Endothelial cell (in vitro differentiated cells): ENCODE results near the gene BSN. TPM values are rescaled to one million over a fixed set of nuclear protein-coding genes. Genes with fewer than 3 reads are reported as not detected.

Experiments
- DNase-seq: peaks from one replicate; pipeline ENCODE4 v3.0.0; 2021; ENCODE audit warnings: low spot score
- H3K27ac Mint-ChIP-seq: one replicate; pipeline ENCODE4 v1.8.0; 2021; ENCODE audit warnings: mixed read lengths, inconsistent platforms; ENCODE audit not compliant: unreplicated experiment
- H3K27me3 Mint-ChIP-seq: one replicate; pipeline ENCODE4 v1.8.0; 2021; ENCODE audit warnings: mild to moderate bottlenecking, moderate library complexity, mixed read lengths, inconsistent platforms; ENCODE audit not compliant: unreplicated experiment
- H3K36me3 Mint-ChIP-seq: one replicate; pipeline ENCODE4 v1.8.0; 2021; ENCODE audit warnings: mild to moderate bottlenecking, low read depth, mixed read lengths, inconsistent platforms; ENCODE audit not compliant: unreplicated experiment
- H3K4me1 Mint-ChIP-seq: one replicate; pipeline ENCODE4 v1.8.0; 2021; ENCODE audit warnings: mild to moderate bottlenecking, mixed read lengths, inconsistent platforms; ENCODE audit not compliant: unreplicated experiment
- H3K4me3 Mint-ChIP-seq: one replicate; pipeline ENCODE4 v1.8.0; 2021; ENCODE audit warnings: mild to moderate bottlenecking, mixed read lengths, inconsistent platforms; ENCODE audit not compliant: unreplicated experiment
- H3K9me3 Mint-ChIP-seq: one replicate; pipeline ENCODE4 v1.8.0; 2021; ENCODE audit warnings: mixed read lengths, inconsistent platforms; ENCODE audit not compliant: unreplicated experiment
- total RNA-seq: library from RNA; stranded (reverse); fragmentation: NEBNext Ultra II Directional; extraction: Animal tissue kit (Norgen Biotek cat#: 25700); gene quantifications from one replicate; pipeline ENCODE4 v1.2.1, GENCODE V29; 2021; ENCODE audit not compliant: unreplicated experiment
- TF ChIP-seq, protein P1 (sequence below): fragments of 200-600 bp; sonication (generic); IDR thresholded peaks from one replicate; pipeline ENCODE4 v1.5.0; 2021; ENCODE audit warnings: antibody characterized with exemption; ENCODE audit not compliant: unreplicated experiment

BSN gene
- total RNA-seq, 1 donor from 2014 or later = 2.4 TPM

DNA sequence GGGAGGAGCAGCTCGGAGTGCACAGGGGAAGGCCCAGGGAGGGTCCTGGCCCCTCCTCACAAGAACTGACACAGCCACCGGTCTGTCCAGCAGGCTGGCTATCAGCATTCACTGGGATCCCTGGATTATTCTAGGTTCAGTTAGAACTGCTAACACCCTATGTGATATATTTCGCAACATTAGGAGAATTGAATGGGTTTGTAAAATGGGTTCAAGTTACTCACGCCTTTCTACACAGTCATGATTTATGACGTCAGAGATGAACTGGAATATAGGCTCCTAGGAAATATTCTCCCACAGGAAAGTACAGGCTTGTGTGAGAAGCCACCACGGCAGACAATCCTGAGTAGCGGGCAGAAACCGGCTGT is 969 bp upstream of the BSN start:
- Mint-ChIP-seq H3K4me1 (peaks cover 41% of the 10 kb centered on the region), H3K27me3 (peaks cover 7% of the 10 kb centered on the region), H3K9me3 (no peaks in the 10 kb centered on the region), H3K27ac (peak overlapping the region; percentile 82), H3K36me3 (peaks cover 5% of the 10 kb centered on the region), H3K4me3 (peak overlapping the region; percentile 96)
- TF ChIP-seq, protein P1, sequence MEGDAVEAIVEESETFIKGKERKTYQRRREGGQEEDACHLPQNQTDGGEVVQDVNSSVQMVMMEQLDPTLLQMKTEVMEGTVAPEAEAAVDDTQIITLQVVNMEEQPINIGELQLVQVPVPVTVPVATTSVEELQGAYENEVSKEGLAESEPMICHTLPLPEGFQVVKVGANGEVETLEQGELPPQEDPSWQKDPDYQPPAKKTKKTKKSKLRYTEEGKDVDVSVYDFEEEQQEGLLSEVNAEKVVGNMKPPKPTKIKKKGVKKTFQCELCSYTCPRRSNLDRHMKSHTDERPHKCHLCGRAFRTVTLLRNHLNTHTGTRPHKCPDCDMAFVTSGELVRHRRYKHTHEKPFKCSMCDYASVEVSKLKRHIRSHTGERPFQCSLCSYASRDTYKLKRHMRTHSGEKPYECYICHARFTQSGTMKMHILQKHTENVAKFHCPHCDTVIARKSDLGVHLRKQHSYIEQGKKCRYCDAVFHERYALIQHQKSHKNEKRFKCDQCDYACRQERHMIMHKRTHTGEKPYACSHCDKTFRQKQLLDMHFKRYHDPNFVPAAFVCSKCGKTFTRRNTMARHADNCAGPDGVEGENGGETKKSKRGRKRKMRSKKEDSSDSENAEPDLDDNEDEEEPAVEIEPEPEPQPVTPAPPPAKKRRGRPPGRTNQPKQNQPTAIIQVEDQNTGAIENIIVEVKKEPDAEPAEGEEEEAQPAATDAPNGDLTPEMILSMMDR = no peak
- DNase-seq = no peak

DNA sequence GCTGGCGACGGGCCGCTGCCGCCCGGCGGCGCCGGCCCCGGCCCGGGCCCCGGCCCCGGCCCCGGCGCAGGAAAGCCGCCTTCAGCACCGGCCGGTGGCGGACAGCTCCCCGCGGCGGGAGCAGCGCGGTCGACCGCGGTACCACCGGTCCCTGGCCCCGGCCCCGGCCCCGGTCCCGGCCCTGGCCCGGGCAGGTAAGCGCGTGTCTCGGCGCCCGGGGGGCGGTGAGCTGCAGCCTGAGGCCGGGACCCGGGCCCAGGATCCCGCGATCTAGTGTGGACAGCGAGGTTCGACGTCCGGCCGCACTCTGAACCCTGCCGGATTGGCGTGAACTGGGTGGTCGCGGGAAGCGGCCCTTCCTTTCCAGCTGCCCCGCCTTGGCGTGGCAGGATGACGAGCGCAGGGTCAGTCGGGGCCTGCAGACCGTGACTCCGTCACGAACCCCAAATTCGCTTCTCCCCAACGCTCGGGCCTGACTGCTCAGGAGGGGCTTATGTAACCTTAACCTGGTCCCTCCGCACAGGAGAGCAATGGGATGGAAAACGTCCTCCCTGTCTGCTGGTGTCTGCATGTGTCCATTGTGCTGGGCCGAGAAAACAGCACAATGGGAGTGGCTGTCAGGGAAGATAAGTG is 472 bp downstream of the BSN start:
- H3K9me3 Mint-ChIP-seq = no peaks in the 10 kb centered on the region
- no peak overlapping the region for H3K27ac Mint-ChIP-seq
- TF ChIP-seq, protein P1 = no peak
- H3K4me1 Mint-ChIP-seq = peaks cover 41% of the 10 kb centered on the region
- H3K4me3 Mint-ChIP-seq = peak overlapping the region; percentile 89
- peaks cover 9% of the 10 kb centered on the region for H3K36me3 Mint-ChIP-seq
- DNase-seq = peak; percentile 76
- H3K27me3 Mint-ChIP-seq = peaks cover 4% of the 10 kb centered on the region

GRCh38 chr3:49556500-49557275 is 2.4 kb downstream of the BSN start:
- Mint-ChIP-seq H3K27me3 (peaks cover 4% of the 10 kb centered on the region), H3K27ac (no peak overlapping the region), H3K4me1 (peaks cover 23% of the 10 kb centered on the region), H3K36me3 (peaks cover 9% of the 10 kb centered on the region), H3K9me3 (no peaks in the 10 kb centered on the region), H3K4me3 (peak overlapping the region; percentile 37)
- DNase-seq = no peak
- TF ChIP-seq, protein P1 = no peak

GRCh38 chr3:49563040-49563578 is 8.8 kb downstream of the BSN start:
- TF ChIP-seq, protein P1 = no peak
- H3K36me3 Mint-ChIP-seq = peaks cover 6% of the 10 kb centered on the region
- no peaks in the 10 kb centered on the region for H3K9me3 Mint-ChIP-seq
- no peak for DNase-seq
- H3K4me1 Mint-ChIP-seq = no peaks in the 10 kb centered on the region
- H3K27ac Mint-ChIP-seq = no peak overlapping the region
- H3K27me3 Mint-ChIP-seq = no peaks in the 10 kb centered on the region
- no peak overlapping the region for H3K4me3 Mint-ChIP-seq

GRCh38 chr3:49563766-49564165 is 9.5 kb downstream of the BSN start:
- Mint-ChIP-seq H3K4me1 (no peaks in the 10 kb centered on the region), H3K27ac (no peak overlapping the region), H3K27me3 (no peaks in the 10 kb centered on the region), H3K4me3 (no peak overlapping the region), H3K36me3 (no peaks in the 10 kb centered on the region), H3K9me3 (no peaks in the 10 kb centered on the region)
- no peak for DNase-seq
- TF ChIP-seq, protein P1 = no peak
